HL-60/S4 (cell line): ENCODE measurements around the gene WDR7.

ENCODE experiments used
- in situ Hi-C: fragments of 300-500 bp; cut with MboI; formaldehyde crosslinking; loops from 2 replicates; pipeline ENCODE4 v1.14.3; 2022; ENCODE audit warnings: low sequenced_read_pairs

The WDR7 gene

DNA sequence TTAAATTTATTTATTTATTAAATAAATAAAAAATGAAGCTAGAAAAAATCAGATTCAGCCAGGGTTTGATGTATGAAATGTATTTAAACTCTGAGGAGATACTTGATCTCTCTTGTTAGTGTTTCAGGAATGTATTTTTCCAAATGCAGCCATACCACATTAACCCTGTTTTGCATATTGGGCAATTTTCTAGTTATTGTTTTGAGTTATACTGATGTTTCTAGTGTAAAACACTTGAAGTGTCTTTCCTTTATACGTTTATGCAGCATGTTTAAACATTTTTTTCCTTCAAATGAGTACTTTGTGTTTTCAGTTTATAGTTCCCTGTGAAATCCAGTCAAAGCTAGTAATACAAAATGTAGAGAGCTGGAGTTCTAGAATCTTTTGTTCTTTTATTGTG lies 69.9 kb downstream of the WDR7 start:
- in situ Hi-C loops: no loop called here

DNA sequence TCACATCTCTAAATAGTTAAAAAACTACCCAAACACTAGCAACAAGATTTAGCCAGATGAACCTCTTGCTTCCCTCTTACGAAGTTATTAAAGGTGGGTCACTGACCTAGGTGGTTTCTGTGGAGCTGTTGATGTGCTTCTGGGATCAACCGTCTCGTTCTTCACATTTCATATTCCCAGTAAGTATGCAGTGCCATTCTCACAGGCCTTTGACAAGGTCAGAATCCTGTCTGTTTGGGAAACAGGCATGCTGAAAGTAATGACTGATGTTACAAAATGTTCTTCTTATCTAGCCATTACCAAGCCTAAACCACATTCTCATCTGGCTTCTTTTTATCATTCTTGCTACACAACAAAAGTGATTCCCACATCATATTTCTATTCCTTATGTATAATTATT lies 70.3 kb downstream of the WDR7 start:
- in situ Hi-C loops: no loop called here

DNA sequence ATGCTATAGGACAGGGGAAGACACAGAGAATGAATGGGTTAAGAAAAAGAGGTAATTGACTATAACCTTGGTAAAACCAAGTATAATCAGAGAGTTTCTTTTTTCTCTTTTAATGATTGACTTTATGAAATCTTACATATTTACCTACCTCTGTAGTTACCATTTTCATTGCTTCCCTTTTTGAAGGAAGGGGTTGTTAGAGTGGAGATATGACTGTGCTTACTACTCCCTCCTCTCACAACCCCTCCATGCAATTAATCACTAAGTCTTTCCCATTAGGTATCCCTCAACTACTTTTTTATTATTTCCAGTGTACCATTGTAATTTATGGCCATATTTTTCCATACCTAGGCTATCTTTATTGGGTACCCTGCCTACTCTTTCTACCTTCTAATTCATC lies 71.4 kb downstream of the WDR7 start:
- in situ Hi-C loops: no loop called here

DNA sequence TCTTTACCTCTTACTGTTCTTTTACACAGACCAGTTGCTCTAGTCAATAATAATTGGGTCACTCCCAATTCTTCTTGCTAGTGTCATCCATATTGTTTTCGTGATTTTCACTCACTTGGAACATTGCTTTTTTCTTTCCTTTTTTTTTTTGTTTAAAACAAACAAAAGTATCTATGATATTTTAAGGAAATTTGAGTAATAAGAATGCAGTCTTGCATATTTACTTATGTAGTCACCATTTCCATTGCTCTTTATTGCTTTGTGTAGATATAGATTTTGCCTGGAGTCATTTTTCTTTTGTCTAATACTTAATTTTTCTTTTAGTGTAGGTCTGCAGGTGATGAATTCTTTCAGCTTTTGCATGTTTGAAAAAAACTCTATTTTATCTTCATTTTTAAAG lies 71.9 kb downstream of the WDR7 start:
- in situ Hi-C loops: no loop called here

DNA sequence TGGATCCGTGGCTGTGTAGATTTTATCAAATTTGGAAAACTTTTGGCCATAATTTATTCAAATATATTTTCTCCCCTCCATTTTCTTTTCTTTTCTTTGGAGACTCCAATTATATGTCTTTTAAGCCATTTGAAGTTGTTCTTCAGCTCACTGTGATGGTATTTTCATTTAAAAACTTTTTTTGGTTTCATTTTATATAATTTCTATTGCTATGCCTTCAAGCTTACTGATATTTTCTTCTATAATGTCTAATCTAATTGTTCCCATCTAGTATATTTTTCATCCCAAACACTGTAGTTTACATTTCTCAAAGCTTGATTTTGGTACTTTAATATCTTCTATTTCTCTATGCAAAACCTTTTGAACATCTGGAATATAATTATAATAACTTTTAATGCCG lies 72.5 kb downstream of the WDR7 start:
- in situ Hi-C loops: no loop called here

DNA sequence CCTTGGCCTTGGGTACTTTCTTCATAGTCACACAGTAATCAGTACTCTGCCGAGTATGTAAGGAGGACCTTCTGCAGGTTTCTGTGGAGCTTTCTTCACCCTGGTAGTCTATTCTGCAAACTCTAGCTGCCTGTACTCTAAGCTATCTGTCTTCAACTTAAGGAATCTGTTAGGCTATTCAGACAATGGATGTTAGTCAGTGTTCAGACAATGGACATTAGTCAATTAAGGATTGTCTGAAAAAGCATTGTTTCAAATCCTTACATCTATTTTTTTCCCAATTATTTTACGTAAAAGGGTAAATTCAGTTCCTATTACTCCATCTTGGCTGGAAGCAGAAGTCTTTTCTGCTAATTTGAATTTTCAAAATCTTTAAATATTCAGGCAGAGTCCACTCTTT lies 75.7 kb downstream of the WDR7 start:
- in situ Hi-C loops: no loop called here

DNA sequence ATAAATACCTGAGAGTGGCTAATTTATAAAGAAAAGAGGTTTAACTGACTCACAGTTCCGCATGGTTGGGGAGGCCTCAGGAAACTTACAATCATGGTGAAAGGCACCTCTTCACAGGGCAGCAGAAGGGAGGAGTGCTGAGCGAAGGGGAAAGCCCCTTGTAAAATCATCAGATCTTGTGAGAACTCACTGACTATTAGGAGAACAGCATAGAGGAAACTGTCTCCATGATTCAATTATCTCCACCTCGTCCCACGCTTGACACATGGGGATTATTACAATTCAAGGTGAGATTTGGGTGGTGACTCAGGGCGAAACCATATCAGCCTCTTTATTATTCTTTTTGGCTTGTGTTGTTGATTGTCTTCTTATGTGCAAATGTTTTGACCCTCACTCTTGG lies 76.2 kb downstream of the WDR7 start:
- in situ Hi-C loops: no loop called here

DNA sequence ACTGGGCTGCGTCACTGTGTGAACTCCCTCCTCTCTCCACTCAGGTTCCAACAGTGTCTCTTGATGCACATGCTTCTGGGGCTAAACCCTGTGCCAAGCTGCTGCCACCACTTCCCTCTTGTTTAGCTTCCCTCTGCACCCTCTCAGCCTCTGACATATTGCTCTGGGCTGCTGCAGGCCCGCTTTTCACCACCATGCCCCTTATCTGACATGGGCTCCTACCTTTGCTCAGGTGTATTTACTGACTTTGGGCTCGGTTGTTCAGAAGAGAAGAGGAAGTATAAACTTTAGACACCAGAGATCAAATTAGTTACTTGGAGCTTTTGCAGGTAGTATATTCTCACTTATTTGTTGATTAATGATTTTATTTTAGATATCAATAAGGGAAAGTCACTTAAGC lies 77.6 kb downstream of the WDR7 start:
- in situ Hi-C loops: no loop called here

DNA sequence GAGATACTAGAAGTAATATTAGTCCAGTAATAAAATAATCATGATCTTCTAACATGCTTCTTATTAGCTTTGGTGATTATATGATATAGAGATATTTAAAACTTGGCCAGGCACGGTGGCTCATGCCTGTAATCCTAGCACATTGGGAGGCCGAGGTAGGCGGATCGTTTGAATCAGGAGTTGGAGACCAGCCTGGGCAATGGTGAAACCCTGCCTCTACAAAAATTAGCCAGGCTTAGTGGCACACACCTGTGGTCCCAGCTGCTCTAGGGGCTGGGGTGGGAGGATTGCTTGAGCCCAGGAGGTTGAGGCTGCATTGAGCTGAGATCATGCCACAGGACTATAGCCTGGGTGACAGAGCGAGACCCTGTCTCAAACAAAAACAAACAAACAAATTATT lies 87.0 kb downstream of the WDR7 start:
- in situ Hi-C loops: no loop called here

DNA sequence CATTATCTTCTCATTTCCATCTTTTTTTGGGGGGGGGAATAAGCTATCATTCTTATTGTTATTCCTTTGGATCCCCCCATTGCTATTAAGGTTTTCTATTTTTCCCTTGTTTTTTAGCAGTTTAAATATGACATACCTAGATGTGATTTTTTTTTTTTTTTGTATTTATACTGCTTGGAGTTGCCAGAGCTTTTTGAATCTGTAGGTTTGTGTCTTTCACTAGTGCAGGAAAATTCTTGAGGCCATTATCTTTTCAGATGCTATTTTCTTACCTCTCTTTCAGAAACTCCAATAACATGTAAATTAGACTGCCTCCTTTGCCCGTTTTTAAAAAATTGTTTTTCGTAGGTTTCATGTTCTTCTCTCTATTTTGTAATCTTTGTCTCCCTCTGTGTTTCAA lies 88.6 kb downstream of the WDR7 start:
- in situ Hi-C loops: no loop called here

DNA sequence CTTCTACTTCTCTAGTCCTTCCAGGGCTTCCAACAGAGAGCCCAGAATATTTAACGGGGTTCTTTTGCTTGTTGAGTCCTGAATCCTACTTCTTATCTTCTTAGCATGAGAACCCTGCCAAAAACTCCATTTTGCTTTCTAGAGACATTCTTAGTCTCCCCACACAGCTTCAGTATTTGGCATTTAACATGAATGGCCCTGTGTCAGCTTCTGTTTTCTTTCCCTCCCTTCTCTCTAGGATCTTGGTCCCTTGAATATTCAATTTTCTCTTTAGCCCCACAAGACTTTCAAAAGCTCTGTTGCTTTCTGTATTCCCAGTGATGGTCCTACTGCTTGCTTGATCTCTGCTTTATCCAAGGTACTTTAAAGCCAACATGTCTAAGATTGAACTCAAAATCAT lies 89.5 kb downstream of the WDR7 start:
- in situ Hi-C loops: no loop called here

DNA sequence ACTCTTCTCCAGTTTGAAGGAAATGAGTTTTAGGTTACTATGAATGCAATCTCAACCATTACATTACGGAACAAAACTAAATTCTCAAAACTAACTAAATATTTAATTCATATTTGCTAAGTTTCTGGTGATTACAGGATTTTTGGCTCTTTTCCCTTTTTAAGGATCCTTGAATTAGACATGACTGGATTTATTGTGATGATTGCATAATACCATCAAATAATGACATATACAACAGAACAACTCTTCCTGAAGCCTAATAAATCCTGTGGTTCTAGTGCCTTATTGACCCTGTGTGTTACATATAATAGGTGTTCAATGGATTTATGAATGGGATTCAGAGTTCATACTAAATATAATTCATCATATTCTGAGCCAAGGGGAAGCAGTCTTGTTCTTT lies 90.5 kb downstream of the WDR7 start:
- in situ Hi-C loops: no loop called here

DNA sequence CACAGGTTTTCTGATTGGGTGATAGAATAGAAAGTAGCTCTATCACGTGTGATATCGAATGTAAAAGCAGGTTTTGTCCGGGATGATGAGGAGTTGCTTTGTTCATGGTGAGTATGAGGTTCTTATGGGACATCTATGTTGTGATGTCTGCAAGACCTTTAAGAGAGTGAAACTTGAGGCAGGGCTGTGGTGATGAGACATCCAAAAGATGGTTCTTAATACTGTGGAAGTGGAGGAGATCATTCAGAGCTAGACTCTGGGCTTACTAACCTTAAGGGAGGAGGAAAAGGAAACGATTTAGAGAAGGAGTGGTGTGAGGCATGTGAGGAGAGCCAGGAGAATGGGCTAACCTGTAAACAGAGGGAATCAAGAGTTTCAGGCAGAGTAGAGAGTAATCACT lies 92.0 kb downstream of the WDR7 start:
- in situ Hi-C loops: no loop called here

DNA sequence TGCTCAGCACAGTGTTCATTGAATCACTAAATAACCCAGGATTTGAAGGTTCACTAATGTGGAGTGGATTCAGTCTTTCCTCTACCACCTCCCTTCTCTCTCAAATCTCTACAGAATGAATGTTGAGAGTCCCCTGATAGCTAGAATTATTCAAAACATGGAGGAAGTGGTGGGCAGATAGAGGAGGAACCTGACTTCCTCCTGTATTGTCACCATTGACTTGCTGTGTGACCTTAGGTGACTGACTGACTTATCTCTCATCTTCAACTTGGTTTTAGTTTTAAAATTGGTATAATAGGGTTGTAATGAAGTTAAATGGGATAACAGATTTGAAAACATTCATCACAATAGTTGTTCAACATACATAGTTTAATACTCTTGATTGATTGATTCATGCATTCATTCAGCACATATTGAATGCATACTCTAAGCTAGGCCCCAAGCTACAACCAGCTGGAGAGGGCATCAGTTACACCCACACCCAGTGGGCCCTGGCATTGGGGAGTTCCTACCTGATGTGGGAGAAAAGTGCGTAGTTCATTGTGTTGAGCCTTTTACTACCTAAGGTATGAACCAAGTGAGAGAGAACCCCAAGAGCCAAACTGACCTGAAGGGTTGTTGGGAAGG lies 96.0 kb downstream of the WDR7 start:
- in situ Hi-C loops: no loop called here

DNA sequence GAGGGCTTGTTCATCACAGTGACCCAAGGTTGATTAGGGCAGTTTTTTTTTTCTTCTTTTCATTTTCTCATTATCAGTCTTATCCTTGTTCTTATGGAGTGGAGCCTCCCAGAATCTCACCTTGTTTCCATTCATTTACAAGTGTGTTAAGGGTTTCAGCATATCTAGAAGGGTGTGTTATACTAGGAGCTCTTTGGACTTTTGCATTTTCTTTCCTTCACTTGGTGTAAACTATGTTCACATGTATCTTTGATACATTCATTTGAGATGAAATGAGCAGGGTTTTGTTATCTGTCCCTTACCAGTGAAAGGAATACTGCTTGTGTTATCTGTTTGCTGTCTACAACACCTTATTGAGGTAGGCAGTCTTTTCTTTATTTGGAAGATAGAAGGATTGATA lies 96.7 kb downstream of the WDR7 start:
- in situ Hi-C loops: no loop called here

DNA sequence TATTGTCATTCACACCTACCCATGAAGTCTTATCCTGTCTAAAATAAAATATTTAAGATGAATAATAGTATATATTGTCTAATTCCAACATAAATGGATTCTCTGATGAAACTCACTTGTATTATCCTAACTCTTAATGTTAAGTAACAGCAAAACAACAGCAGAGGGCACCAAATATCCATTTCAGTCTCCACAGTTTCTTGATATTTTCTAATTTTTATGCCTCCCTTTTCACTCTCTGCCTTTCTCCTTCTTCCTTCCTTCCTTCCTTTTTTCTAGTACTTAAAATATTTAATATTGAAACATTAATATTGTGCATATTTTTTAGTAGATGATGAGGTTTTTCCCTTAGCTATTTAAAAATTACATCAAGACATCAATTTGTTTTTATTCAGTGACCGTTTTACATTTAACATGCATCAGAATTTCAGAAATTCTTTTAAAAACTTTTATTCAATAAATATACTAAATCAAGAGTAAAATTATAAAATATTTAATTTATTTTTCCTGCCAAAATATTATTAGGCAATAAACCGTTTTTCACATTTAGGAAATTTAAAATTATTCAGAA lies 97.6 kb downstream of the WDR7 start:
- in situ Hi-C loops: no loop called here

DNA sequence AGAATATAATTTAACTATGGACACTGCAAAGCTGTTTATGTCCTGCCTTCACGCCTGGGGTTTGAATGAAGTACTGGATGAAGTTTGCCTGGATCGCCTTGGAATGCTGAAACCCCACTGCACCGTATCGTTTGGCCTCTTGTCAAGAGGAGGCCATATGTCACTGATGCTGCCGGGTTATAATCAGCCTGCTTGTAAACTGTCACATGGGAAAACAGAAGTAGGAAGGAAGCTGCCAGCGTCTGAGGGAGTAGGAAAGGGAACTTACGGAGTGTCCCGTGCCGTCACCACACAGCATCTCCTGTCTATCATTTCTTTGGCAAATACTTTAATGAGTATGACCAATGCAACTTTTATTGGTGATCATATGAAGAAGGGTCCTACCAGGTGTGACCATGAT lies 105.8 kb downstream of the WDR7 start:
- in situ Hi-C loops: no loop called here

DNA sequence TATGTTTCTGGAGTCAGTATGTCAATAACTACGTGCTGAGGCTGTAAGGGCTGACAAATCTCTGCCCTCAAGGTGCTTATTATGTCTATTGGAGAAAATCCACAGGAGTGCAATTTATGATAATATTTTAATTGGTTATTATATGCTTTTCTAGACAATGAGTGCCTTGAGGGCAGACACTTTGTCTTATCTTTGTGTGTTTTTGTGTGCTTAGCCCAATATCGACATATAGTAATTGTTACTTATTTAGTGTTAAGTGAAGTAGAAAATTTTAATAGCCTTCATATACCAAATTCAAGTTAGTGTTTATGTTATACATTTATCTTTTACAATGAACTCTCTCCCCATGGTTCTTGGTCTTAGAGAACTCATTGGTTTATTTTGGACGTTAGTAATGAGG lies 118.9 kb downstream of the WDR7 start:
- in situ Hi-C loops: no loop called here

DNA sequence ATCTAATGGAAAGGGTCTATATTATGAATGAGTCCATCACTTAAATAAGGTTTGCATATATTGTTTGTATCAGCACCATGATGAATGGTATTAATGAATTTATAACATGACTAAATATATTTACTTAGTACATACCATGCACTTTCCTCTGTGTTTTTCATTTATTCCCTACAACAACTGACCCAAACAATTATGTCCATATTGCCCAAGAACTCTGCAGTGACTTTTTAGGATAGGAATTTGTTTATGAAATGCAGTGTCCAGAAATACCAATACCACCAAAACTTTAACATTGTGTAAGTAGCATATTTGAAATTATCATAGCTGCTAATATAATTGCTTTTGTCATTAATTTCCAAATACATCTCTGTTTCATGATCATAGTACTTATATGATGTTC lies 119.7 kb downstream of the WDR7 start:
- in situ Hi-C loops: no loop called here

DNA sequence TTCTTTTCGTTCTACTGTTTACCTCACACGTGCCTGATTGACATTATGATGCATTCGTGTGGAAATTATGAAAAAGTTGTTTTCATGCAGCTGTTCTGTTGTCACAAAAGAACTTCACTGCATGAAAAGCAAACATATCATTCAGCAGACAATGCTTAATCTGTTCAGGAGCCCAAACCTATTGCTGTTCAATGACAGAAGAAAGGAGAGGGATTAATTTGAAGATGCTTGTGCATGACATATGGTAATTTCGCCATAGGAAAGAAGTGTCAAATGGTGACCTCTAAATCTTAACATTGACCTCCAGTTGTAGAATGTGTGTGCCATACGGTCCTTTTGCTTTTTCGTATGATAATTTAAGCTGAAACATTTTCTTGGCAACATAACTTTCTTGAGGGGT lies 124.5 kb downstream of the WDR7 start:
- in situ Hi-C loops: no loop called here

DNA sequence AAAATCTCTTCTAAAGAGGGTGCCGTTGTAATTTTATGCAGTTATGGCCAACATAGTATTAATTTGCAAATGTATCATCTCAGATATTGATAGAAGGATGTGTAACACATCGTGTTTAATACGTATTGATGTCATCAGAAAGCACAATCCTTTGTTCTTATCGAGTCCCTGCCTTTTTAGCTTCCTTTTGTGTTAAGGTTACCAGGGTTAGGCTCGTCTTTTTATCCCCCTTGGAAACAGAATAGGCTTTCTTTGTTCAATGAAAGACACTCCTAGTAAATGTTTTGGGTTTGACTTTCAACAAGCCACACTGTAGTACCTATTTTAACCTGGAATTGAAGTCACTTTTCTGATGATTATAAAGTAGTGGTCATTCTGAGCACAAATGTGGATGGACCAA lies 136.2 kb downstream of the WDR7 start:
- in situ Hi-C loops: no loop called here

DNA sequence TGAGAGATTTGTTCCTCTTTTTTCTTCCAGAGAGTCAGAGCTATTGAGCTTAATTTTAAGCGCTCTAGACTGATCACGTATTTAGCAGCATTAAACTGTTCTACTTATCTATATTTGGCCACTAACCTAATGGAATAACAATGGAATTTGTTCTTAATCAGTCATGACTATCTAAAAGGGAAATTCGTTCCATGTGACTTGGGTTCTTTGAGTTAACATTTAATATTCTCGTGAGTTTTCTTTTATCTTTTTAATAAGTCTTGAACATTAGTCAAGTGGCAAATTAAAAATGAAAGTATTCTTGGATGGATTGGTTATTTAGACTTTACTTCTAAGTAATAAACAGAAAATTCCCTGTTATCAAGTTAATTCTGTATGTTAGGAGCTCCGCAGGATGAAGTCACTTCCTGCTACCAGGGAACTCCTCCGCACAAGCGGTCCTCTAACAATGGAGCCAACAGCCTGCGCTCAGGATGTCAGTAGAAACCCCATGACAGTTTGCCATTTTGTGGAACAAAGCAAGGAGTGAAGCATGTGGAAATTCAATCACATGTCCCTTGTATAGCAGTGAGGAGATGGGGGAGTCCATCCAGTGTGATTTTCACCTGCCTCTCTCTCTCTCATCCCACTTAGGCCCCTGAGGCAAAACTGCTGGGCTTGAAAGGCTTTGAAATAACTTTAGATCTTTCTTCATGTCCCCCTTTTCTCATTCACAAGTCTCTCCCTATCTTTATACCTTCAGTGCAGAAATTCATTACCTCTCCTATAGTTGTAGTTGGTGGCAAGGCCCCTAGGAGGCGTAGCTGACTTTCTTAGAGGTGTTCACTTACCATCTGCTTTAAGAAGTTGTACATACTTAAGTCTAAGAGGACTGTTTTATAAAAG lies 138.1 kb downstream of the WDR7 start:
- in situ Hi-C loops: no loop called here

DNA sequence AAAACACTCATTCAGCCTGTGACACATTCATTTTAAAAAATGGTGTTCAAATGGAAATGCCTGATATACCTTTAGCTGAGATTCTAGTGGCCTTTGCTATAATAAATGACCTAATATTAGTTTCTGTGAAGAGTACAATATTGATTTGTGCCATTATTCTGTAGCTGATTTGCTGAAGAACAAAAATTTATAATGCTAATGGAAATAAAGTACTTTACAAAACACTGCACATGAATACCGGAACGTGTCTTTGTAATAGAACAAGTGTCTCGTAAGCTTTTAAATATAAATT lies 138.7 kb downstream of the WDR7 start:
- in situ Hi-C loops: no loop called here
